ENCODE data around the gene EPHB3.

GRCh38 chr3:184629555-184630160 is 68.1 kb downstream of the EPHB3 start:
- TF ChIP-seq CTCF (IDR thresholded peaks at IDR 0.05) = no peak
- no peak for TF ChIP-seq POLR2AphosphoS5 (IDR thresholded peaks at IDR 0.05; ENCODE audit: low read depth, low read length)
- TF ChIP-seq SIN3A (IDR thresholded peaks at IDR 0.05; ENCODE audit: borderline replicate concordance, insufficient read depth, low read depth, low read length) = no peak
- no peak for TF ChIP-seq REST (IDR thresholded peaks at IDR 0.05; ENCODE audit: insufficient read depth in 1 of 2, low read depth in 2 of 2, low read length in 1 of 2)
- TF ChIP-seq TCF7L2 (IDR thresholded peaks at IDR 0.05; ENCODE audit: low read depth, low read length) = no peak

Data from Panc1 (cell line).